H1 (cell line): ENCODE measurements around the gene PPP4R1. TPM values are rescaled to one million over a fixed set of nuclear protein-coding genes. Genes with fewer than 3 reads are reported as not detected.

Experiments used
- BCL11A ChIP-seq, 2 experiments: IDR thresholded peaks; one replicate each; pipeline ENCODE4 v1.6.1; 2011; ENCODE audit warnings: low read depth in 2 of 2, low read length in 2 of 2, mild to moderate bottlenecking in 2 of 2
- CEBPB ChIP-seq: IDR thresholded peaks from 2 replicates; pipeline ENCODE4 v1.6.1; 2012; ENCODE audit warnings: low read depth, low read length
- CHD1 ChIP-seq: IDR thresholded peaks from 2 replicates; pipeline ENCODE4 v1.6.1; 2012; ENCODE audit warnings: low read depth, low read length, improper control_type of control experiment
- CHD2 ChIP-seq: IDR thresholded peaks from 2 replicates; pipeline ENCODE4 v1.6.1; 2012; ENCODE audit warnings: low read length, improper control_type of control experiment
- CTCF ChIP-seq, 3 experiments: IDR thresholded peaks; 1 replicate in 2 of 3; 2 replicates in 1 of 3; pipeline versions ENCODE4 v1.5.1 to v1.6.1; 2011; ENCODE audit warnings: low read length in 3 of 3, mild to moderate bottlenecking in 3 of 3, inconsistent platforms in 2 of 3, low read depth in 1 of 3, moderate library complexity in 1 of 3; ENCODE audit not compliant: insufficient read depth in 1 of 3; ENCODE audit errors: control extremely low read depth in 1 of 3
- EGR1 ChIP-seq: IDR thresholded peaks from 2 replicates; pipeline ENCODE4 v1.6.1; 2011; ENCODE audit warnings: low read depth, low read length, borderline replicate concordance
- FOSL1 ChIP-seq: IDR thresholded peaks from 2 replicates; pipeline ENCODE4 v1.6.1; 2011; ENCODE audit warnings: mild to moderate bottlenecking, low read depth, low read length, moderate library complexity; ENCODE audit not compliant: insufficient read depth
- POLR2AphosphoS5 ChIP-seq: IDR thresholded peaks from 2 replicates; pipeline ENCODE4 v1.6.1; 2011; ENCODE audit warnings: low read depth, low read length
- RBBP5 ChIP-seq: IDR thresholded peaks from 2 replicates; pipeline ENCODE4 v1.7.1; 2012; ENCODE audit warnings: low read depth, mild to moderate bottlenecking, inconsistent platforms, low read length, moderate library complexity, borderline replicate concordance
- TAF1 ChIP-seq: IDR thresholded peaks from 2 replicates; pipeline ENCODE4 v1.6.1; 2011; ENCODE audit warnings: mild to moderate bottlenecking, low read depth, low read length
- TBP ChIP-seq: IDR thresholded peaks from 2 replicates; pipeline ENCODE4 v1.6.1; 2011; ENCODE audit warnings: low read depth, low read length, improper control_type of control experiment
- TEAD4 ChIP-seq: IDR thresholded peaks from 2 replicates; pipeline ENCODE4 v1.6.1; 2012; ENCODE audit warnings: low read depth, low read length, inconsistent platforms, mixed read lengths
- polyA plus RNA-seq, 7 experiments: library from polyadenylated mRNA; depleted of rRNA in 3 of 7; stranded (reverse) in 5 of 7; unstranded in 2 of 7; fragments of >200 nt in 5 of 7; fragments of 200-250 nt in 2 of 7; gene quantifications; 1 replicate in 5 of 7; 2 replicates in 1 of 7; 4 replicates in 1 of 7; pipeline versions ENCODE4 v1.2.1 to v1.2.3, GENCODE V29; 2011 to 2013; ENCODE audit warnings: missing spikeins in 2 of 7, mixed read lengths in 2 of 7
- total RNA-seq: library from RNA; stranded (reverse); fragmentation: NEBNext Ultra II Directional; extraction: Animal tissue kit (Norgen Biotek cat#: 25700); gene quantifications from 2 replicates; pipeline ENCODE4 v1.2.1, GENCODE V29; 2021

The PPP4R1 gene
- total and polyA plus RNA-seq, 2 of the 8 experiments (the other 6 are each of a cell fraction or from before 2014, with no cell fraction given): 67.4 to 96.1 TPM

- TF ChIP-seq TEAD4 (peak; percentile 98), CEBPB (no peak), CTCF (IDR thresholded peaks at IDR 0.05; ENCODE audit: control extremely low read depth in 1 of 3, insufficient read depth in 1 of 3, low read depth in 1 of 3, low read length in 3 of 3) (no peak), CHD2 (0 out of 2 replicates have a peak, but pooled peaks have one; percentile 47), BCL11A (IDR thresholded peaks at IDR 0.05; ENCODE audit: low read depth in 2 of 2, low read length in 2 of 2) (peak; percentile 34 to 54), FOSL1 (no peak), RBBP5 (no peak), CHD1 (no peak), POLR2AphosphoS5 (no peak), TAF1 (no peak), EGR1 (no peak), TBP (no peak)
- TF ChIP-seq, all 59 proteins: peak for 11
Observed at GRCh38 chr18:9643549-9643948, 29.2 kb upstream of the PPP4R1 start (continued).
